Panc1 (cell line): ENCODE data around the gene THUMPD3.

Experiments
- POLR2AphosphoS5 ChIP-seq: IDR thresholded peaks from 2 replicates; pipeline ENCODE4 v1.6.1; 2012; ENCODE audit warnings: mild to moderate bottlenecking, low read depth, low read length, moderate library complexity
- TF ChIP-seq, protein P1 (sequence below): fragments of 450-650 bp; IDR thresholded peaks from 2 replicates; pipeline ENCODE4 v1.5.1; 2017; ENCODE audit warnings: mild to moderate bottlenecking
- TF ChIP-seq, protein P2 (sequence below), 2 experiments: IDR thresholded peaks; 2 replicates each; pipeline ENCODE4 v1.6.1; 2011 to 2012; ENCODE audit warnings: low read depth in 2 of 2, control low read depth in 1 of 2, low read length in 1 of 2, mild to moderate bottlenecking in 1 of 2, moderate library complexity in 1 of 2; ENCODE audit not compliant: insufficient read depth in 1 of 2

DNA sequence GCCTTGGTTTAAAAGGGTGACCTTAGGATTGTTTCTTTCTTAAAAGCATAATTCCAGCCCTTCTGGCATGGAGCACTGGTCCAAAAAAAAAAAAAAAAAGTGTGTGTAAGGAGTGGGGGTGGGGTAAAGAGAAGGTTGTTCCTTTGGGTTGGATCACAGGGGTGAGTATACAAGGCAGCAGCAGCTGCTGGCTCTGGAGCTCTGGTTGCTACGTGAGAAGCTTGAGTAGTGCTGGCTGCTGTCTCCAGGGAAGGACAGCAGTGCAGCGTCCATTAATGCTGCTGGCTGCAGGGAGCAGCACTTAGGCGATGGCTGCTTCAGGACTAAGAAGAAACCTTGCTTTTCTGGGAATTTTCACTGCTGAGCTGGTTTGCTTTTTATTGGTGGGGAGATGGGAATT lies 36.9 kb downstream of the THUMPD3 start:
- TF ChIP-seq POLR2AphosphoS5: no peak
- TF ChIP-seq, protein P1, sequence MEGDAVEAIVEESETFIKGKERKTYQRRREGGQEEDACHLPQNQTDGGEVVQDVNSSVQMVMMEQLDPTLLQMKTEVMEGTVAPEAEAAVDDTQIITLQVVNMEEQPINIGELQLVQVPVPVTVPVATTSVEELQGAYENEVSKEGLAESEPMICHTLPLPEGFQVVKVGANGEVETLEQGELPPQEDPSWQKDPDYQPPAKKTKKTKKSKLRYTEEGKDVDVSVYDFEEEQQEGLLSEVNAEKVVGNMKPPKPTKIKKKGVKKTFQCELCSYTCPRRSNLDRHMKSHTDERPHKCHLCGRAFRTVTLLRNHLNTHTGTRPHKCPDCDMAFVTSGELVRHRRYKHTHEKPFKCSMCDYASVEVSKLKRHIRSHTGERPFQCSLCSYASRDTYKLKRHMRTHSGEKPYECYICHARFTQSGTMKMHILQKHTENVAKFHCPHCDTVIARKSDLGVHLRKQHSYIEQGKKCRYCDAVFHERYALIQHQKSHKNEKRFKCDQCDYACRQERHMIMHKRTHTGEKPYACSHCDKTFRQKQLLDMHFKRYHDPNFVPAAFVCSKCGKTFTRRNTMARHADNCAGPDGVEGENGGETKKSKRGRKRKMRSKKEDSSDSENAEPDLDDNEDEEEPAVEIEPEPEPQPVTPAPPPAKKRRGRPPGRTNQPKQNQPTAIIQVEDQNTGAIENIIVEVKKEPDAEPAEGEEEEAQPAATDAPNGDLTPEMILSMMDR: no peak
- TF ChIP-seq, protein P2, sequence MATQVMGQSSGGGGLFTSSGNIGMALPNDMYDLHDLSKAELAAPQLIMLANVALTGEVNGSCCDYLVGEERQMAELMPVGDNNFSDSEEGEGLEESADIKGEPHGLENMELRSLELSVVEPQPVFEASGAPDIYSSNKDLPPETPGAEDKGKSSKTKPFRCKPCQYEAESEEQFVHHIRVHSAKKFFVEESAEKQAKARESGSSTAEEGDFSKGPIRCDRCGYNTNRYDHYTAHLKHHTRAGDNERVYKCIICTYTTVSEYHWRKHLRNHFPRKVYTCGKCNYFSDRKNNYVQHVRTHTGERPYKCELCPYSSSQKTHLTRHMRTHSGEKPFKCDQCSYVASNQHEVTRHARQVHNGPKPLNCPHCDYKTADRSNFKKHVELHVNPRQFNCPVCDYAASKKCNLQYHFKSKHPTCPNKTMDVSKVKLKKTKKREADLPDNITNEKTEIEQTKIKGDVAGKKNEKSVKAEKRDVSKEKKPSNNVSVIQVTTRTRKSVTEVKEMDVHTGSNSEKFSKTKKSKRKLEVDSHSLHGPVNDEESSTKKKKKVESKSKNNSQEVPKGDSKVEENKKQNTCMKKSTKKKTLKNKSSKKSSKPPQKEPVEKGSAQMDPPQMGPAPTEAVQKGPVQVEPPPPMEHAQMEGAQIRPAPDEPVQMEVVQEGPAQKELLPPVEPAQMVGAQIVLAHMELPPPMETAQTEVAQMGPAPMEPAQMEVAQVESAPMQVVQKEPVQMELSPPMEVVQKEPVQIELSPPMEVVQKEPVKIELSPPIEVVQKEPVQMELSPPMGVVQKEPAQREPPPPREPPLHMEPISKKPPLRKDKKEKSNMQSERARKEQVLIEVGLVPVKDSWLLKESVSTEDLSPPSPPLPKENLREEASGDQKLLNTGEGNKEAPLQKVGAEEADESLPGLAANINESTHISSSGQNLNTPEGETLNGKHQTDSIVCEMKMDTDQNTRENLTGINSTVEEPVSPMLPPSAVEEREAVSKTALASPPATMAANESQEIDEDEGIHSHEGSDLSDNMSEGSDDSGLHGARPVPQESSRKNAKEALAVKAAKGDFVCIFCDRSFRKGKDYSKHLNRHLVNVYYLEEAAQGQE (IDR thresholded peaks at IDR 0.05; ENCODE audit: insufficient read depth in 1 of 2, low read depth in 2 of 2, low read length in 1 of 2): no peak
